HUDEP-2 (cell line): ENCODE measurements around the gene ATG7.
A peak's percentile ranks its signal among the peaks of the same experiment; 100 is the strongest.
"Not testable (repeated sequence)": the region's sequence is repeated elsewhere in the genome, so short reads cannot be mapped to it uniquely, and the experiment has no call there.

Experiments used
- DNase-seq, 76 experiments: peaks; one replicate each; lab custom pipeline; 2025; ENCODE audit not compliant: unreplicated experiment in 76 of 76; lab: John Stamatoyannopoulos, UW

Gene ATG7

GRCh38 chr3:11498177-11498576 is 226.0 kb downstream of the ATG7 start:
- DNase-seq = no peak

GRCh38 chr3:11498646-11499045 is 226.4 kb downstream of the ATG7 start:
- peak in 9 of 76 experiments; percentile 2 to 33 (median 8) for DNase-seq

GRCh38 chr3:11499144-11499543 is 226.9 kb downstream of the ATG7 start:
- DNase-seq = no peak

GRCh38 chr3:11502413-11502812 is 230.2 kb downstream of the ATG7 start:
- DNase-seq = not testable (repeated sequence)

GRCh38 chr3:11507719-11508118 is 235.5 kb downstream of the ATG7 start:
- no peak for DNase-seq

- no peak for DNase-seq
Measured at GRCh38 chr3:11508346-11509172, 236.4 kb downstream of the ATG7 start.

GRCh38 chr3:11509173-11510000 is 237.2 kb downstream of the ATG7 start:
- peak in 43 of 76 experiments; percentile 3 to 66 (median 24) for DNase-seq

GRCh38 chr3:11510001-11510340 is 237.8 kb downstream of the ATG7 start:
- no peak for DNase-seq

- no peak for DNase-seq
Measured at GRCh38 chr3:11510356-11510755, 238.2 kb downstream of the ATG7 start.

GRCh38 chr3:11511606-11512005 is 239.4 kb downstream of the ATG7 start:
- DNase-seq = not testable (repeated sequence)

- DNase-seq = not testable (repeated sequence)
Measured at GRCh38 chr3:11513125-11513816, 241.1 kb downstream of the ATG7 start.

GRCh38 chr3:11513817-11514135 is 241.6 kb downstream of the ATG7 start:
- no peak for DNase-seq

- no peak for DNase-seq
Measured at GRCh38 chr3:11514191-11514821, 242.1 kb downstream of the ATG7 start.

- no peak for DNase-seq
Measured at GRCh38 chr3:11517601-11518000, 245.4 kb downstream of the ATG7 start.

- no peak for DNase-seq
Measured at GRCh38 chr3:11521167-11521566, 249.0 kb downstream of the ATG7 start.

- DNase-seq = no peak
Measured at GRCh38 chr3:11522398-11522715, 250.2 kb downstream of the ATG7 start.

- DNase-seq = no peak
Measured at GRCh38 chr3:11522953-11523571, 250.9 kb downstream of the ATG7 start.

GRCh38 chr3:11523572-11524101 is 251.4 kb downstream of the ATG7 start:
- DNase-seq = no peak

GRCh38 chr3:11526121-11526520 is 253.9 kb downstream of the ATG7 start:
- not testable (repeated sequence) for DNase-seq

- DNase-seq = no peak
Measured at GRCh38 chr3:11529281-11529680, 257.1 kb downstream of the ATG7 start.
